T-helper 1 cell (primary cell): ENCODE measurements around the gene LONRF2.
A peak's percentile ranks its signal among the peaks of the same experiment; 100 is the strongest.

Source experiments
- DNase-seq, 5 donors: peaks; one replicate each; pipeline ENCODE4 v3.0.0-alpha.2; 2012 to 2020

LONRF2 gene

DNA sequence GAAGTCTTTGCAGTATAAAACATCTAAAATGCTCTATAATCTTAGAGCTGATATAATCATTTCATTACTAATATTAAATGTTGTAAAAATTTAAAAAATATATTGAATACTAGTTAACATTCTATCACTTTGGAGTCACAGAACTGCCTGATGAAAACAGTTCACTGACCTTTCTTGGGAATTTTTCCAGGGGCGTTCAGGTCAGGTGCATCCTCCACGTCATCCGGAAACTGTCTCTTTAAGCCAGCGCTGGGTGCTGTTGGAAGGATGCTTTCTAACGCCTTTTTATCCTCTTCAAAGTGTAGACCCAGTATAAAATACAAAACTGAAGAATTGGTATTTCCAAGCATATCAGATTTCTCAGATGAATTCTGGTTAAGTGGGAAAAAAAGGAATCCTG lies 22.8 kb downstream of the LONRF2 start:
- no peak for DNase-seq

DNA sequence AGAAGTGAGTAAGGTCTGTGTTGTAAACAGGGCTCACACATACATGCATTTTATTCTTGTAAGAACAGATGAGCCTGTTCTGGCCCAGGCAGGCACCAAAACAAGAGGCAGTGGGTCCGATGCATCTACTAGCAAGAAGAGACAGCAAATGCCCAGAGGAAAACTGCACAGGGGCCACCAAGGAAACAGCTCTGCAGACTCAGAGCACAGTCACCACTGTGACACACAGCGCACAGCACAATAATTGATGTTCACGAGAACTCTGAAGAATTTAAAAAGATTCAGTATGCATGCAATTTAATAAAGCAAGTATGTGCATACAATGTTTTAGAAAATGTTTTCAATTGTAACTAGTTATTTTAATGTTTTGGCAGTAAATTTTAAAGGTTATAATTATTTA lies 24.8 kb downstream of the LONRF2 start:
- no peak for DNase-seq

DNA sequence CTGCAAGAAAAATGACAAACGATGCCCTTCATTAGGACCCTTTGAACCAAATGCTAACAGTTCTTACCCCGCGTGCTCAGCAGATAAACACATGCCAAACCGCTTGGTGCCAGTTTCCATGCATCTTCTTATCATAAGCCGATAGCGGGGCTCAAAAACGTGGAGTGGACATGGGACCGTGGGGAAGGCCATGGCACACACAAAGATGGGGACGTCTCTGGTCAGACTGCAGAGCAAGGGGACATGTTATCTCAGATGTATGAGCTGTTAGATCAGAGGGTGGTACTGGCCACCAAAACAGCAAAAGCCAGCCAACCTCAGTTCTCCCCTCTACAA lies 28.2 kb downstream of the LONRF2 start:
- DNase-seq: no peak

DNA sequence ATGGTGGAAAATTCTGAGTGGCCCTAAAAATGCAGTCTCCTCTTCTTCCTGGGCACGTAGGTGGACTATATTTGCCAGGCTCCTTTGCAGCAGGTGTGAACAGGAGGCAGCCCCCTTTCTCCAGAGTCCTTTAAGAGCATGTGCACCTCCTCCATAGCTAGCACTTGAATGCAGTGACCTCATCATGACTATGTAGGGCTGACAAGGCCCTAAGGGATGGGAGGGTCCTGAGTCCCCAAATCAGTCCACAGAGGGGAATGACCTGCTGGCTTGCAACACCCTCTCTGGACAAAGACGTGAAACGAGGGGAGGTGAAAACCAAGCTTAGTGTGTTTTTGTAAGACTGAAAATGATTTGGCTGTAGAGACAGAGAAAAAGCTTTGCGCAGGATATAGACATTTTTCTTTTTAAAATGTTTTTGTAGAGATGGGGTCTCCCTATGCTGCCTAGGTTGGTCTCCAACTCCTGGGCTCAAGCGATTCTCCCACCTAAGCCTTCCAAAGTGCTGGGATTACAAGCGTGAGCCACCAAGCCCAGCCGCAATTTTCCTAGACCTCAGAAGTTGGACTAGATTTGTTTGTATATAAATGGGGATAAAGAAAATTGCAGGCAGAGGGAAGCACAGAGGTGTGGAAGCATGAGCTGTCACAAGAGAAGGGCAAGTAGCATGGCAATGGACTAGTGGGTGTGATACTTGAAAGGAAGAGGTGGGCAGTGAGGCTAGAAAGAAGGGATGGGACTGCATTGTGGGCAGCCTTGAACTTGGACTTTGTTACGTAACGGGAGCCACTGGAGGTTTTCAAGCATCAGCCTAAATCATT lies 28.8 kb downstream of the LONRF2 start:
- no peak for DNase-seq

DNA sequence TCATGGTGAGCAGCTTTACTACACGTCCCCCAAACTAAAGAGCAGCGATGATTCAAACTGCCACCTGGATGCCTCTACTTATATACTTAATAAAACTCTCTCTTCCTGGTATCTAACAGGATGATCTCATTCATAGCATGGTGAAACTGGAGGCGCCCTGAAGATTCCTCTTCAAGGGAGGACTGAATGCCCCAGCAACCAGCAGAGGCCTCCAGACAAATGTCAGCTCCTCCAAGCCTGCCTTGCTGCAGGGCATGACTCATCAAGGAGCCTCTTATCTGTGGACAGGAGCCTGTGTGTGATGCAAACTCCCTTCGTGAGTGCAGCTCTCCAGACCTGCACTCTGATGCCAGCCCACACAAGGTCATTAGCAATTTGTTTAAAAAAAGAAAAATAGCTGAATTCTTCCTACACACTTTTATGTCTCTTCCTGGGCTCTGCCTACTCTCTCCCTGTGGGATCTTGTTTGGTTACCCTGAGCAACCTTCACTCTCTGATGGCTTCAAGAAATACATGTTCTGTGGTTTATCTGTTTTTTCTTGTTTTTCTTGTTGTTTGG lies 30.2 kb downstream of the LONRF2 start:
- peak in 2 of 5 donors; percentile 6 to 56 for DNase-seq

DNA sequence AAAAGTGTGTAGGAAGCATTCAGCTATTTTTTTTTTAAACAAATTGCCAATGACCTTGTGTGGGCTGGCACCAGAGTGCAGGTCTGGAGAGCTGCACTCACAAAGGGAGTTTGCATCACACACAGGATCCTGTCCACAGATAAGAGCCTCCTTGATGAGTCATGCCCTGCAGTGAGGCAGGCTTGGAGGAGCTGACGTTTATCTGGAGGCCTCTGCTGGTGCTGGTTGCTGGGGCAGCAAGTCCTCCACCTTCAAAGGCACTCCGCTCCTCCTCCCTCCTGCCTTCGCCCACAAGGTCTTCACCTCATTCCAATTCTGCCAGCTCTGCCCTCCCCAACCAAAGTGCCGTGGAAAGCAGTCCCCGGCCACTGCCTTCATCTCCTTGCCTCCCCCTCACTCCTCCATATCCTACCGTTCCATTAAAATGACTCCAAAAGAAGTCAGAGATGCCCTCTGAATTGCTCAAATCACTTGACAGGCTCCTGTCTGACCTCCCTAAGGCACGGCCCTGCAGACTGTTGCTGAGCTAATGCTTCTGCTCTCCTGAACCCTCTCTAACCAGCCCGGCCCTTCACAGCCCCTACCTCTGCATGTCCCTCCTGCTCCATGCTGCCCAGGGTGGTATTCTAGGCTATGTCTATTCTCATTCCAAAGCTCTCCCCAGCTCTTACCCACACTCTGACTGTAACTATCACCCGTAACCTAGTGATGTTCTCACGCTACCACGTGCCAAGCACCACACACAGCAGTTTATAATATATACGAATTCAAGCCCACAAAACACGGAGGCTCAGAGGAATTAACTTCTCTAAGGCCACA lies 30.9 kb downstream of the LONRF2 start:
- peak; percentile 19 to 88 (median 25) for DNase-seq

DNA sequence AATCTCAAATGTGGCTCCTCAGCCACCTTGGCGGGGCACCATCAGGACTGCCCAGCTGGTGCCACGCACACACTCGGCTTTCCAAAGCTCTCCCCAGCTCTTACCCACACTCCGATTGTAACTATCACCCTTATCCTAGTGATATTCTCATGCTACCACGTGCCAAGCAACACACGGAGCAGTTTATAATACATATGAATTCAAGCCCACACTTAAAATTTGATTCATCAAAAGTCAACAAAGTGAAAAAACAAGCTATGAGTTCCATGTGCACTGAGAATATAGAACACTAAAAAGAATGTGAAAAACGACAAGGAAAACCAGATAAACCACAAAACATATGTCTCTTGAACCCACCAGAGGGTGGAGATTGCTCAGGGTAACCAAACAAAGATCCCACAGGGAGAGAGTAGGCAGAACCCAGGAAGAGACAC lies 31.6 kb downstream of the LONRF2 start:
- DNase-seq: no peak

DNA sequence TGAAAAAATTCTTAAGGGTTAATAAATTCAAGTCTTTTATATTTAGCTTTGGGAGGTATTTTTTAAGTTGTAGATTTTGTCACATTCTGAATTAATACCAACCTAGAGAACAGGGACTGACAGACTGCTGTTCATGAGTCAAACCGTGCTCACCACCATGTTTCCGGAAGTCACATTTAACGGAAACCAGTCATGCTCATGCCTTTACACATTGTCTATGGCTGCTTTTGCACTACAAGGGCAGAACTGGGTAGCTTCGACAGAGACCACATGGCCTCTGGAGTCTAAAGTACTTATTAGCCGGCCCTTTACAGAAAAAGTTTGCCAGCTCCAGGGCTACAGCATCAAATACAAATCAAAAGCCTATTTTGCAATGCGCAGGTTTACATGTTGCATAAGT lies 33.3 kb downstream of the LONRF2 start:
- peak in 1 of 5 donors; percentile 64 for DNase-seq

DNA sequence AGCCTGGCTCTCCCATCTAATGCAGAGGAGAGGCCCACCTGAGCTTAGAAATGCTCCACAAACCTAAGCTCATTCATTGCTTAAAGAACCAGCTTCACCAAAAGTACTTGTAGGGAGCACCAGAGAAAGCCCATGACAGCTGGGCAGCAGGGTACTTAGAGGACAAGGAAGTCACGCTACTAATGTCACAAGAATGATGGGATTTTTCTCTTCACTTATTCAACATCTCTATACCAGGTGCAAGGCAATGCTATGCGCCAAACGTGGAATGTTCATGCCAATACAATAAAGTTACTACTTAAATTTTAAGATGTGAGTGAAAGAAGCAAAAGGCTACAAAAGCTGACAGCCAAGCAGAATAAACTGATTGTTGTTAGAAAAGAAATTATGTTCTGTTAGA lies 36.0 kb downstream of the LONRF2 start:
- no peak for DNase-seq

DNA sequence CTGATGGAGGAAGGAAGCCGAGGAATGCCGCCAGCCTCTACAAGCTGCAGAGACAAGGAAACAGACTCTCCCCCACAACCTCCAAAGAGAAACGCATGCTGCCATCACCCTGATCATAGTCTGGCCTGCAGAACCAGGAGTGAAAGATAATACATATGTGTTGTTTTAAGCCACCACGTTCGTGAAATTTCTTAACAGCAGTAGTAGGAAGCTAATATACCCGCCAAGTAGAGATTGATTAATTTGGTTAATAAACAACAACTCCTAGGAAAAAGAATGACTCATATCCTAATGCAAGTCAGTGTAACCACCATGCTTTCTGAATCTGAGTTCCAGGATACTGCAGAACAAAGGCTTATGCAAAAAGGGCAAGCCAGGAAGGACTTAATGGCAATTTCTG lies 36.6 kb downstream of the LONRF2 start:
- DNase-seq: no peak

DNA sequence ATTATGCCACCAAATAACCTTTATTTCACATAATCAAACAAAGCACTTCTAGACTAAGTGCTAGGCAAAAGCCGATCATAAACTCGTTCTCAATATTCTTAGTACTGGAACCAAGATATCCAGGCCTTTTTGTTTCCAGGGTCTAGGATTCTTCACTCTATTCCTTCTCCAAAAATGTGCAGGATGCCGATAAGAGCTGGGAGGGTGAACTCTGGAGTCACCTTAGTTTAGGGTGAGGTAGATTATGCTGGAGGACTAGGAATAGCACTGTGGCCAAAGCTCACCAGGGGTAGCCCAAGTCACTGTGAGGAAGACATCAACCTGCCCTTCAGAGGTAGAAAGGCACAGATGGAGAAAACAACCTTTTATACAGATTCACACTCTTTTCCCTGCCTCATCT lies 37.3 kb downstream of the LONRF2 start:
- DNase-seq: no peak

DNA sequence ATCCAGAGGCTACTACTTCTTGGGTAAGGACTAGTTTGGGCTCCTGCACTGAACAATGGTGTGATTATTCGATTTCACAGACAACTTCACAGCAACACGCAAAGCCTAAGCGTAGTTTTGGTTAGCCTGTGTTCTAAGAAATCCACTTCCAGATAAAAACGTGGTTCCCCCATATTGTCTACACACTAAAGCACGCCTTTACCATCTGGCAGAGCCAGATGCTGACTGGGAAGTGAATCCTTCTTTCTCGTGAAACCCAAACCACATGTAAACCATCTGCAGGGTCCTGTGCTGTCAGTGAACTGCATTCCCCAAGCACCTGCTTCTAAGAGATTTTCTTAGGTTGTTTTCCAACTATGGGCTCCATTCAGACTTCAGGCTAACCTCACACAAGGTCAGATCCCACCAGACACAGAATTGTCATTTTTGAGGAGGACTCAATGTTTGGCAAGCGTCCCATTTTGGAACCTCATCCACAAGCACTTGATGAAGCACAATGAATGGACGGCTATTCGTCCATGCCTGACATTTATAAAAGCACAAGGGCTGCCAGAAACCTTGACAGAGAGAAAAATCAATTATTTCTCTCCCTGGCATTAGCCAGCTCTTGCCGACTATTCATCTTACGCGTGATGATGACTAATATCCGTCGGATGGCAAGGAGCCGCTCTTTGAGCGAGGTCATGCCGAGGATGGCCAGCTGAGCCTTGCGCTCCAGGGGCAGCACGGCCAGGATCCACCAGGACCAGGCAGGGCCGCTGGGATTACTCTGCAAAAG lies 38.4 kb downstream of the LONRF2 start:
- peak in 1 of 5 donors; percentile 47 for DNase-seq

DNA sequence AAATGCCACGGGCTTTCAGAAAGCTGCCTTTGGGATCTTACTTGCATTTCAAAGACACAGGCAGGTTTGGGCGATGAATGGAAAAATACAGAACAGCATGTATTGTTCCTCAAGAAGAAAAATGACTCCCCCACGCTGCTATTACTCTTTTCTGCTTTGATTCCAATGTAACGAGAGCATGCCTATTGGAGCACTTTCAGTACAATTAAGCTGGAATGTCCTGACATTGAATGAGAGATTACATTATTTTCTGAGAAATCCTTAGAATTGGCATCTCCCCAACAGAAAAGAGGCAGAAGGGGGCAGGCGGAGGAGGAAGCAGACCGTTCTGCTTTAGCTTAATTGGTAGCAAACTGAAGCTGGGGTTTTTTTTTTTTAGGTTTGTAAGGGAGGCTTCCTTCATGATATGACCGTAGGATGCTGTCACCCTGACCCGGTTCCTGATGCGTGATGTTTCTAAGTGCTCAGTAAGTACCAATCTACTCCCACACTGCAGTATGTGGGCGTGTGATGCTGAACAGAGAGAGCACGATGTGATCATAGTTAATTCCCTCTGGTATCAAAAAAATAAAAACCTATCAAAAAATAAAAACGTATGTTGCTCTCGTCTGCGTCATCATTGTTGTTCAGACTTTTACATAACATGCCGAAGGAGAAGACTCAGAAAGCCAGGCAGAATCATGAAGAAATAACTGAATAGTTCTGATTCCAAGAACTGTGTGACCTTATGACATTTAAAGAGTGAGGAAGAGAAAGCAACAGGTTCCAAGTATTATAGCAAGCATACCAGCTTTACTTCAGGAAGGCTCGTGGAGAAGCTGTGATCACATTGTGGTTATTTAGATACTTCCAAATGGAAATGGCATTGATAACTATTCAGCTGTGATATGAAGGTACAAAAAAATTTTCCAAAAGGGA lies 40.5 kb downstream of the LONRF2 start:
- DNase-seq: no peak

DNA sequence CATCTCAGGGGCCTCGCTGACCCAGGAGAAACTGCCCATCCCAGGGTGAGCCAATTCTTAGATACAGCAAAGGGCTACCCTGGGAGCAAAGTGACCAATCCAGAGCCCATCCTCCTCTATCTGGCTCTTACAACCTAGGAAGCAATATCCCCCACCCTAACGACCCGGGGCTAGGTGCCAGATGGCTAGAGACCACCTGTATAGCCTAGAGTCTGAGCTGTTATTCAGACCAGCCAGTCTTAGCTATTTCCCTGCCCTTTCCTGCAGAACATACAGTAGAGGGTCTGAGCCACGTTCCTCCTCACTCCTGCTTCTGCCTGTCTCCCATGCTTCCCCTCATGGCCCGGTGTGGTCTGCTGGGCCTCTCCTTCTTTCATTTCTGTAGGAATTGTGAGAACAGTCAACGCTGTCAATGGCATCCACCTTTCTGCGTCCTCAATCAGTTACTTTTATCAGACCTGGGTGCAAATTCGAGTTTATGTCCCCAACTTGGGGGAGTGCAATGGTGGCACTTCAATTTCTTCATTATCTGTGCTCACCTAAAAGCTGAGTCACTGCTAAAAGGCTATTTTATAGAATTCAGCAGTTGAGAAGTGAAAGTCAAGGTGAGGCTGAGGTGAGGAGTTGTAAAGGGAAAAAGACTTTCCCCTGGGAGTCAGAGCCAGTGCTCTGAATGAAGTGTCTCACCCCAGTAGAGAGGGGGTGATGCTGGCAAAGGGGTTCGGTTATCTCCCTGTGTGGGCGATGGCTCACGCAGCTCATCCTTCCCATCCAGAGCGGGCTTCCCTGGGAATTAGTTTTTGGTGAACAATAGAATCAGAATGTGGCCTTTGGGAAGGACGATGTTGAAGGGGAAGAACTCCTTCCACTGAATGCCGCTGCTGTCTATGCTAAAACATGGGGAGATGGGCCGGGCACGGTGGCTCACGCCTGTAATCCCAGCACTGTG lies 42.4 kb downstream of the LONRF2 start:
- no peak for DNase-seq

DNA sequence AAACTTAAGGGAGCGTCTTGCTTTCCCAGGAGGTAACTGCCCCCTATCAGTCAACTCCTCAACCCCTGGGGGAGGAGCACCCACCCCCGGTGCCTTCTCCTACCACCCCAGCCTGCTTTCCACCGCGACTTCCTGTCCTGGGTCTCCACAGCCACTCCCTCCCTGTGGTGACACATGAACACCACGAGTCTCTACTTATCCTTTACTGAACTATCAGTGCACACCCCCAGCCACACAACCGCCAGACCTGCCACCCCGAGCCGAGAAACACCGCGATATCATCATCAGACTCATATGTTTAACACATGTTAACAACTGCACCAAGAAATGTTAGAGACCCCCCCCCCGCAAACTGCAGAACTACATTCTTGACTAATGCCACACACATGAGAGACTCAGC lies 43.3 kb downstream of the LONRF2 start:
- no peak for DNase-seq

DNA sequence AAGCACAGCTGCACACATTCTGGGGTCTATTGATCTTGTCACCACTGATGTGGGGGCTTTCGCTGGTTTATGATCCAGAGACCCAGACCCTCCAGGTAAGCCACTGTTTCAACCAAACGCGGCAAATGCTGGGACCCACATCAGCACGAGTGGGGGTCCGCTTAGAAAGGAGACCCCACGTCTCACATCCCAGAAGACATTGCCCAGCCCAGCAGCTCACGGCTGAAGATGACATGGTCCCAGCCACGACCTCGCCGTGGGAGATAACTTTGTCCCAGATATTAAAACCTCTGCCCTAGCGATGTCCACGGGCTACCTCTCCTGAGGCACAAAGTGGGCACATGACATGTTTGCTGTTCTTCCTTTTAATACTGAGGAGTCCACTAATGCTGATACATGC lies 43.8 kb downstream of the LONRF2 start:
- DNase-seq: no peak

DNA sequence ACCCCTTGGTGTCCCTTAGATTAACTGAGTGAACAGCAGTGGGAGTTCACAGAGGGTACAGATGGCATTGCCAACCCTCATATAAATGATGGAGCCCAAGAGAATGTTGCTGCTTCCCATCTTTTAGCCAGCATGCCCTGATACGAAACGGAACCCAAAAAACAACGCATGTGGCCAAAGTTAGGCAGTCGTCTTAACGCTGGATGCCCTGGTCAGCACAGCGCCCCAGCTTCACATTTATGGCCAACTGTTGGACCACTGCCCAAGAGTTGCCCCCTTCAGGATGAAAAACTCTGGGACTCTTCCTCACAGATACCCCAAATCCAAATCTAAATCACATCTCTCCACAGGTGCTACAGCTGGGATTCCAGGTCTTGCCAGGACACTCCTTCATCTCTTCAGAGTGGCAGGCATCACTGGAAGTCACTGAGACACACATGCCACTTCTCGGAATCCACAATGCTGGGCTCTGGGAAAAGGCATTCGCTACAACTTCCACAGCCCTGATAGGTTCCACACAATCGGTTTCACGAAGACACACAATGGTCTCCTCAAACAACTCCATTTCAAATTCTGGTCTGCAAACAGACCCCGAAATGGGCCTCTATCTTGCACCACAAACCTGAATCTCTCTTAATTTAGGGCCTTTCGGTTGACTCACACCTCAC lies 44.6 kb downstream of the LONRF2 start:
- no peak for DNase-seq

DNA sequence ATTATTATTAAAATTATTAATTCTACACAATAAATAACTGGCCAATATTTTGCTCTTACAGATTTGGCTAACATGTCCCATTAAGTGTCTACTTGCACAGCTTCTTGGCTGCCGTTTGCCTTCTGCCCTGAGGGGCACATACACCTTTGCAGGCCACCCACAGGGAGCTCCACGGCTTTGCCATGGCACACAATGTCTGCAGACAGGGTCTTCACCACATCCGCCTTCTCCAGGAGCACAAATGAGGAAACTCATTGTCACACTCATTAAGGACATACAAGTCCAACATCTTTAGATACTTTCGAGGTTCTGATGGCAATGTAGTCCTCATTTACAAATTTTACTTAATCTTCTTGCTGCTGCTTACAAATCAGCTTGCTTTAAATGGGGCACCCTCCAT lies 45.6 kb downstream of the LONRF2 start:
- no peak for DNase-seq

DNA sequence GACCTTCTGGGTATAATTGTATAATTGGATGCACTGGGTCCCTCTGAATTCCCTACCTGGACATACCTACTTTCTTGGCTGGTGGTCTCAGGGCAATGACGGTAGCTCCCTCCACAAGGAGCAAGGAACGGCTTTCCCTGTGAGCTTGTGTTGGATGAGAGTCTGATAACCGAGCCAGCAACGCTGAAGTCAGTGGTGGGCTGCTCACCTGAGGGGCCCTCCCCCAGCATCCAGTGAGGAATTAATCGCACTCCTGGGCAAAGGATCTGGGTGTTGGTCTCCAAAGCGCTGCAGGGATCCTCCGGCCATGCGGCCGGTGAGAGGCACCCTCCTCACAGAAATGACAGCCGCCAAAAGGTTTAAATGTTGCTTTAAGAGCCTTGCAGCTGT lies 47.1 kb downstream of the LONRF2 start:
- DNase-seq: no peak

DNA sequence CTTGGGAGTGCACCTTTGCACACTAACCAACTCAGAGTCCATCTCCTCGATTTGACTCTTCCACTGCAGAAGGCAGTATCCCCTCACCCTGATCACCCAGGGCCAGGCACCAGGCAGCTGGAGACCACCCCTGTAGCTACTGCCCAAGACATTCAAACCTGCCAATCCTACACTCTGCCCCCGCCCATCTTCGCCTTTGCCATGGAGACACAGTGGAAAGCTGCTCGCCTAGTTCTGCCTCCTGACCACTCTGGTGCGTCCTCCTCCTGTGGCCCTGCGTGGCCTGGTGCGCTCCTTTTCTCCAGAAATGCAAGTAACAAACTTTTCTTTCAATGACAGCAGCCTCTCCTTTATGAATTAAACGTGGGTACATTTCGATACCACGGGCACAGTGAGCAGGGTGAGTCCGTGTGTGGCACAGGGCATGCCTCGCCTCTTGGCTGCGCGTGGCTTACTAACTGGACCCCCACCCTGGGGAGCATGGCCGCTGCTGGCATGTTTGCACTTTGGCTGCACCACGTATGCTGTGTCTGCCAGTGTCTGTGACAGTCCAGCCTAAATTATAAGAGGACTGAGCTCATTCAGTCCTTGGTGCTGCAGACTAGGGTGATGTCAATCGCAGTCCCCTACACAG lies 47.6 kb downstream of the LONRF2 start:
- DNase-seq: no peak
